Measurements from ENCODE around the gene FPR1. TPM values are rescaled to one million over a fixed set of nuclear protein-coding genes. Genes with fewer than 3 reads are reported as not detected.

Gene FPR1
- total RNA-seq, 4 donors from 2014 or later = 1.7 to 36.9 (median 6.4) TPM

DNA sequence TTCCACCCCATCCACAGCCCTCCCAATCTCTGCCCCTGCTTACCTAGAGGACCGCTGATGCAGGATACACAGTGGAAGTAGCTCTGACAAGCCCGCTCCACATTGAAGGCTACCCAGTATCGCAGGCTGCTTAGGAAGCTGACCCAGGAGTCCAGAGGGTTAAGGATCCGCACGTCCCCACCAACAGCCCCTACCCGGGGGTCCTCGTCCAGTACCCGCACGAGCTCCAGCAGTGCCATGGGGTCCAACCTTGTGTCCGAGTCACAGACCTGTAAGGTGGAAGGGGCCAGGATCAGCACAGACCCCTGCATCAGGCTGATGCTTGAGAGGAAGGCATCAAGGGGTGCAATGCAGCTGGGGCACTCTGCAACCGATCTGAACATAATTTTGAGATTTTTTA, 34.8 kb downstream of the FPR1 start:
- Histone ChIP-seq H3K36me3 (peaks cover 0 to 6% (median 0%) of the 10 kb centered on the region in 3 donors), H3K4me3 (no peak overlapping the region), H3K4me1 (peaks cover 0 to 12% (median 7%) of the 10 kb centered on the region in 4 donors), H3K27ac (no peak overlapping the region), H3K9me3 (no peaks in the 10 kb centered on the region), H3K27me3 (peaks cover 0 to 50% of the 10 kb centered on the region in 2 donors)
- 88 to 89% methylated on average over 9 to 11 of the region's 11 CpGs for WGBS, 2 donors
- TF ChIP-seq, protein P1, sequence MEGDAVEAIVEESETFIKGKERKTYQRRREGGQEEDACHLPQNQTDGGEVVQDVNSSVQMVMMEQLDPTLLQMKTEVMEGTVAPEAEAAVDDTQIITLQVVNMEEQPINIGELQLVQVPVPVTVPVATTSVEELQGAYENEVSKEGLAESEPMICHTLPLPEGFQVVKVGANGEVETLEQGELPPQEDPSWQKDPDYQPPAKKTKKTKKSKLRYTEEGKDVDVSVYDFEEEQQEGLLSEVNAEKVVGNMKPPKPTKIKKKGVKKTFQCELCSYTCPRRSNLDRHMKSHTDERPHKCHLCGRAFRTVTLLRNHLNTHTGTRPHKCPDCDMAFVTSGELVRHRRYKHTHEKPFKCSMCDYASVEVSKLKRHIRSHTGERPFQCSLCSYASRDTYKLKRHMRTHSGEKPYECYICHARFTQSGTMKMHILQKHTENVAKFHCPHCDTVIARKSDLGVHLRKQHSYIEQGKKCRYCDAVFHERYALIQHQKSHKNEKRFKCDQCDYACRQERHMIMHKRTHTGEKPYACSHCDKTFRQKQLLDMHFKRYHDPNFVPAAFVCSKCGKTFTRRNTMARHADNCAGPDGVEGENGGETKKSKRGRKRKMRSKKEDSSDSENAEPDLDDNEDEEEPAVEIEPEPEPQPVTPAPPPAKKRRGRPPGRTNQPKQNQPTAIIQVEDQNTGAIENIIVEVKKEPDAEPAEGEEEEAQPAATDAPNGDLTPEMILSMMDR (IDR thresholded peaks at IDR 0.05) = no peak
- no peak for TF ChIP-seq EP300 (IDR thresholded peaks at IDR 0.05)
- no peak for TF ChIP-seq POLR2A (IDR thresholded peaks at IDR 0.05)
- DNase-seq (ENCODE audit: low spot score in 2 of 2) = no peak

- DNase-seq (ENCODE audit: low spot score in 2 of 2) = no peak
- H3K4me3 ChIP-seq = no peak overlapping the region
- no peak for TF ChIP-seq POLR2A (IDR thresholded peaks at IDR 0.05)
- TF ChIP-seq EP300 (IDR thresholded peaks at IDR 0.05) = no peak
- peaks cover 0 to 39% of the 10 kb centered on the region in 2 donors for H3K27me3 ChIP-seq
- peaks cover 0 to 12% (median 7%) of the 10 kb centered on the region in 4 donors for H3K4me1 ChIP-seq
- H3K27ac ChIP-seq = no peak overlapping the region
- peaks cover 0 to 6% (median 0%) of the 10 kb centered on the region in 3 donors for H3K36me3 ChIP-seq
- WGBS, 2 donors = 86 to 89% methylated on average over 3 of the region's 3 CpGs
- H3K9me3 ChIP-seq = no peaks in the 10 kb centered on the region
Observed at GRCh38 chr19:51715850-51716249, 35.8 kb downstream of the FPR1 start.

- no peak overlapping the region for H3K27ac ChIP-seq
- H3K9me3 ChIP-seq = no peaks in the 10 kb centered on the region
- no peak for DNase-seq (ENCODE audit: low spot score in 2 of 2)
- H3K4me3 ChIP-seq = no peak overlapping the region
- peaks cover 0 to 6% (median 0%) of the 10 kb centered on the region in 3 donors for H3K36me3 ChIP-seq
- TF ChIP-seq, protein P1 (IDR thresholded peaks at IDR 0.05) = no peak
- TF ChIP-seq EP300 (IDR thresholded peaks at IDR 0.05) (no peak), POLR2A (IDR thresholded peaks at IDR 0.05) (no peak)
- 62 to 65% methylated on average over 3 of the region's 3 CpGs for WGBS, 2 donors
- H3K4me1 ChIP-seq = peaks cover 0 to 10% (median 6%) of the 10 kb centered on the region in 4 donors
- H3K27me3 ChIP-seq = peaks cover 0 to 29% of the 10 kb centered on the region in 2 donors
Observed at GRCh38 chr19:51714848-51715247, 36.8 kb downstream of the FPR1 start.

DNA sequence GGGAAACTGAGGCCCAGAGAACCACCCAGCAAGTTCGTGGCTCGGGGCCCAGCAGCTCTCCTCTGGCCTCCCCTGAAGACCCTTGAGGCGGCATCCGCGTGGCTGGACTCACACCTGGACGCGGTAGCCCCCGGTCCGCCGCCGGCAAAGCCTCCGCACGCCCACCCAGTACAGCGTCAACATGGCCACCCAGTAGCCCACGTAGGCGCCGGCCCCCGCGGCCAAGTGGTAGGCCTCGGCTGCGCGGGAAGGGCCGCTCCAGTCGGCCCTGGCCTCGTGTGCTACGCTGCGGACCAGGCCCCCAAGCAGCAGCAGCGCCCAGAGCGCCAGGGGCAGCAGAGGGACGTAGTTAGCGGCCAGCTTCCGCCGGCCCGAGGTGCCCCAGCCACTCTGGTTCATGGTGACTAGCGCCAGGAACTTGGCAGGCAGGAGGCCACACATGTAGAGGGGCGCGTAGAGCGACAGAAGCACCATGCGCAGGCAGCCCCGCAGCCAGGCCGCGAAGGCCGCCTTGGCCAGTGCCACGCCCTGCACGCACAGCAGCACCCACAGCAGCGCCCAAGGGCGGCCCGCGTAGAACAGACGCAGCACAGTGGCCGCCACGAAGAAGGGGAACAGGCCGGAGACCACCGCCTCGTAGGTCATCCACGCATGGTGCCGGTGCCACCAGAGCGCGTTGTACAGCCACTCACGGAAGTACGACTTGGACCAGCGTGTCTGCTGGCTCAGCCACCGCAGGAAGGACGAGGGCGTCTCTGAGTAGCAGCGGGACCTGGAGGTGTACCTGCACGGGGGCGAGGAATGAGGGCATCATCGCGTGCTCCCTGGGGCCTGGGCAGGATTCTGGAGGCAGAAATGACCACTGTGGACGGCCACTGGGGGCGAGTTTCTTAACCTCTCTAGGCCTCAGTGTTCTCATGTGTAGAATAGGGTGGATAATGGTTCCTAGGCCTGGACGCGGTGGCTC, 38.1 kb downstream of the FPR1 start:
- Histone ChIP-seq H3K4me1 (no peaks in the 10 kb centered on the region), H3K36me3 (peaks cover 0 to 6% (median 0%) of the 10 kb centered on the region in 3 donors), H3K9me3 (no peaks in the 10 kb centered on the region), H3K27ac (no peak overlapping the region), H3K27me3 (peaks cover 0 to 16% of the 10 kb centered on the region in 2 donors), H3K4me3 (no peak overlapping the region)
- WGBS, 2 donors = 90 to 93% methylated on average over 47 to 61 of the region's 74 CpGs
- TF ChIP-seq, protein P1 (IDR thresholded peaks at IDR 0.05) = no peak
- TF ChIP-seq POLR2A (IDR thresholded peaks at IDR 0.05) = no peak
- TF ChIP-seq EP300 (IDR thresholded peaks at IDR 0.05) = no peak
- DNase-seq (ENCODE audit: low spot score in 2 of 2) = no peak

DNA sequence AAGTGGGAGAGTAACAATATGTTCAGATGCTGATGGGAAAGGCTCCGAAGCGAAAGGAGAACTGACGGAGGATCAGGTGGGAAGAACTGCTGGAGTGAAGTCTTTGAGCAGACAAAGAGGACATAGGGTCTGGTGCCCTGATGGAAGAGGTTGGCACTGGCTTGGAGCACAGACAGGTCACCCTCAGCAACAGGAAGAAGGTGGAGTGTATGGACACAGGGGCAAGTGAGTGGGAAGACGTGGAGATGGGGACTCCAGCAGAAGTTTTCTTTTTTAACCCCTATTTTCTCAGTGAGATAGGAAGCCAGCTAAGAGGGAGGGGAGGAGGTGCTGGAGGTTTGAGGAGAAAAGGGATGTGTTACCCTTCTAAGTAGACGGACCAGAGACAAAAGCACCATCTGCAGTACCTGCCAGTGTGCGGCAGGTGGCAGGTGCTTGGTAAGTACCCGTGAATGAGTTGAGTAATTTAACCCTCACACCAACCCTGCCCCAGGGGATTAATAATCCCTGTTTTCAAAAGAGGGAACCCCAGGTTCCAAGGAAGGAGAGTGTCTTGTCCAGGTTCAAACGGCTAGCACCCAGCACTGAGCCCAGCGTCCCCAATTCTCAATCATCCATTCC, 39.1 kb downstream of the FPR1 start:
- peaks cover 0 to 12% (median 0%) of the 10 kb centered on the region in 3 donors for H3K36me3 ChIP-seq

More for the DNA sequence above, 39.1 kb downstream of the FPR1 start:
- no peak for DNase-seq (ENCODE audit: low spot score in 2 of 2)
- WGBS, 2 donors = 40 to 46% methylated on average over 9 of the region's 9 CpGs
- no peak for TF ChIP-seq POLR2A (IDR thresholded peaks at IDR 0.05)
- TF ChIP-seq, protein P1 (IDR thresholded peaks at IDR 0.05) = no peak
- TF ChIP-seq EP300 (IDR thresholded peaks at IDR 0.05) = no peak
- Histone ChIP-seq H3K9me3 (no peaks in the 10 kb centered on the region), H3K27ac (no peak overlapping the region), H3K27me3 (peaks cover 0 to 6% of the 10 kb centered on the region in 2 donors), H3K4me1 (no peaks in the 10 kb centered on the region), H3K4me3 (no peak overlapping the region)

All from tibial nerve (tissue), 4 donors.